ENCODE results near the gene PGRMC2. TPM values are rescaled to one million over a fixed set of nuclear protein-coding genes. Genes with fewer than 3 reads are reported as not detected.
A peak's percentile ranks its signal among the peaks of the same experiment; 100 is the strongest.

The PGRMC2 gene
- total RNA-seq, 3 donors from 2014 or later: 75.3 to 91.5 (median 81.6) TPM

DNA sequence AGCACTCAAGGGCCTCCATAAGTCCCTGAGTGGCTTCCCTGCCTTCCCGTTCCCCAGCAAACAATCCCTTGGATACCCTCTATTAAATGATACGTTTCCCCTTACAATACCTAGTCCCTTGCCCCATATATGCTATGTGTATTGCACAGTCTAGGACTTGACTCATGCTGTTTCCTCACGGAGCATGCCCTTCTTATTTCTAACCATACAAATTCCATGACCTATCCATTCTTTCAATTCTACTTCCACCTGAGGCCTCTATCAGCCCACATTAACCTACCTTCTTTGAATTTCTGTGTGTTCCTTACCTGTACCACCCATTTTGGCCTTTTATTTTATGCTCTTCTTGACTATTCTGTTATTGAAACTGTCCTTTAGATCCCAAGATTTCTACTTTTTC lies 2.9 kb upstream of the PGRMC2 start:
- Histone ChIP-seq H3K4me3 (no peak overlapping the region), H3K4me1 (ENCODE audit: low read depth) (peaks cover 10% of the 10 kb centered on the region), H3K36me3 (ENCODE audit: low read depth) (peaks cover 5% of the 10 kb centered on the region), H3K9me3 (no peaks in the 10 kb centered on the region)
- TF ChIP-seq, protein P1, sequence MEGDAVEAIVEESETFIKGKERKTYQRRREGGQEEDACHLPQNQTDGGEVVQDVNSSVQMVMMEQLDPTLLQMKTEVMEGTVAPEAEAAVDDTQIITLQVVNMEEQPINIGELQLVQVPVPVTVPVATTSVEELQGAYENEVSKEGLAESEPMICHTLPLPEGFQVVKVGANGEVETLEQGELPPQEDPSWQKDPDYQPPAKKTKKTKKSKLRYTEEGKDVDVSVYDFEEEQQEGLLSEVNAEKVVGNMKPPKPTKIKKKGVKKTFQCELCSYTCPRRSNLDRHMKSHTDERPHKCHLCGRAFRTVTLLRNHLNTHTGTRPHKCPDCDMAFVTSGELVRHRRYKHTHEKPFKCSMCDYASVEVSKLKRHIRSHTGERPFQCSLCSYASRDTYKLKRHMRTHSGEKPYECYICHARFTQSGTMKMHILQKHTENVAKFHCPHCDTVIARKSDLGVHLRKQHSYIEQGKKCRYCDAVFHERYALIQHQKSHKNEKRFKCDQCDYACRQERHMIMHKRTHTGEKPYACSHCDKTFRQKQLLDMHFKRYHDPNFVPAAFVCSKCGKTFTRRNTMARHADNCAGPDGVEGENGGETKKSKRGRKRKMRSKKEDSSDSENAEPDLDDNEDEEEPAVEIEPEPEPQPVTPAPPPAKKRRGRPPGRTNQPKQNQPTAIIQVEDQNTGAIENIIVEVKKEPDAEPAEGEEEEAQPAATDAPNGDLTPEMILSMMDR (IDR thresholded peaks at IDR 0.05): no peak
- DNase-seq: no peak
- intact Hi-C loops (cut with DNase I, micrococcal nuclease): no loop called here
- no peak for ATAC-seq

DNA sequence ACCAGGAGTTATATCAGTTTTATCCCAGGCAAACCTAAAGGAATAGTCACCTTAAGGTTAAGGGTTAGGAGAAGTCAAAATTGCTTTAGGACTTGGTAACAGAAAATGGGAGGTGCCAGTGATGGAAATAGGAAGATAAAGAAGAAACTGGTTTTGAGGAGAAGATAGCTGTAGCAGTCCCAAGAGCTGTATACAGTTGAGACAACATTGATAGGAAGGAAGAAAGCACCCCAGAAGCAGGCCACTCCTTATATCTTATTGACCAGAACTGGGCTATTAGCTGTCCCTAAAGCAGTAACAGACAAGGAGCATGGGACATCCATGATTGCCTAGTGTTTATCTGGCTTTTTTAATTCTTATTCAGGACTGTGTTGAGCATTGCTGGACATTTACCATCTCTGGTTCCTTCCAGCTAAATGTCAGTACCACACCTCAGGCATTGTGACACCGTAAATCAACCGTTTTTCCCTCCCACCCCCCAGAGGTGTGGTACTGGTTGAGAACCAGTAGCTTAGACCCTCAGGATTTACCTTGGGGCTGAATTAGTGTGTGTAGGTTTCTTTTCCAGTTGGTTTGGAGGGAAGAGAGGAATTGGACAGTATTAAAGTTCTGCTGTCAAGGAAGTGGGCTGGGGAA lies 2.0 kb upstream of the PGRMC2 start:
- Histone ChIP-seq H3K9me3 (no peaks in the 10 kb centered on the region), H3K4me3 (no peak overlapping the region), H3K36me3 (ENCODE audit: low read depth) (peaks cover 5% of the 10 kb centered on the region), H3K4me1 (ENCODE audit: low read depth) (peaks cover 10% of the 10 kb centered on the region)
- intact Hi-C loops (cut with DNase I, micrococcal nuclease): no loop called here
- DNase-seq (no peak), ATAC-seq (no peak)
- TF ChIP-seq, protein P1 (IDR thresholded peaks at IDR 0.05): no peak

DNA sequence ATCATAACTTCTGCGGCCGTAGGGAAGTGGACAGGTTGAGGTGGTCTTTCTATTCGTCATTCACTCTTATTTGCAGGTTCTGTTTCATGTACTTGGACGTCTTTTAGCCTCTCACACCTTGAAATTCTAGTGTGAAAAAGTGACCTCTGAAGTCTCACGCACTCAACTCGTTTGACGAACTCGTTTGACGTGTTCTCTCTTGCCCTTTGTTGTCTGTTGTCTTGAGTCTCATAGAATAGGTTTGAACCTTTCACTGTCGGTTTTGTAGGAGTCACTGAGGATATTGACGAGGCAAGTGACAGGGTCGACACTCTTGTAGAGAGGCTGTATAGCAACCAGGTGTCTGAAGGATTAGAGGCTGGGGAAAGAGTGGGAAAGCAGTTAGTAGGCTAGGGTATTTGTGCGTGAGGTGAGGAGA lies 1.1 kb upstream of the PGRMC2 start:
- ATAC-seq (peak; percentile 5), DNase-seq (peak in 1 of 3 donors; percentile 62)
- Histone ChIP-seq H3K4me1 (ENCODE audit: low read depth) (peaks cover 19% of the 10 kb centered on the region), H3K36me3 (ENCODE audit: low read depth) (peaks cover 5% of the 10 kb centered on the region), H3K9me3 (no peaks in the 10 kb centered on the region), H3K4me3 (peak overlapping the region; percentile 45)
- TF ChIP-seq, protein P1 (IDR thresholded peaks at IDR 0.05): no peak
- intact Hi-C loops (cut with DNase I, micrococcal nuclease): no loop called here

DNA sequence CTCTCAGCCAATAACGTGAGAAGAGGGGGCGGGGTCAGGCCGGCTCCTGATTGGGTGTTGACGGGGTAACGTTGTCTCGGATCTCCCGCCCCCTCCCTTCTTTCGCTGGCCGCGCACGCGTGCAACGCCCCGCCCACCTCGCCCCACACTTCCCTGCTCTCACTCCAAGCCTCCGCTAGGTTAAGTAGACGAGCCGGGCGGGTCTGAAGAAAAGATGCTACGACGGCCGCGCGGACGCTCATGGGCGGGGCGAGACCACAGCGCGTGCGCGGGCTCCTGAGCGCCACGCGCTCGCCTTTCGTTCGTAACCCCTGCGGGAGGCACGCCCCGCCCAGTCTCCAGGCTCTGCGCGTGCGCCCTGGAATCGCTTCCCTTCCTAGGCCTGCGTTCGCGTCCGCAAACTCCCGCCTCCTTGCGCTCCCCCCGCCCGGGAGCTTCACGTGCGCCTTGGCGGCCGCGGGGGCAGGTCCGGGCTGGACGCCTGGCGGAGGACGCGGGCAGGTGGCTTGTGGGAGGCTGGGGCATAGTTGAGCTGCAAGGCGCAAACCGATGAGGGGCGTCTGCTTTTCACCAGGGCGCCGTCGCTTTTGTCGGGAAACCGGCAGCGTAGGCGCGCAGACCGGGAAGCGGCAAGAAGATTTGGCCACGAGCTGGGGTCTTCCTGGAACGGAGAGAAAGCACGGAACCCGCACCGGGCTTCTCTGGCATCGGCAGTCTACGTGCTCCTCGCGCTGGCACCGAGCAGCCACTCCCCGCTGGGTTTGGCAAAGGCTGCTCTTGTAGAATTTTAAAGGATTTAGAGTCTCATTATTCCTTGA lies 467 bp upstream of the PGRMC2 start:
- H3K4me1 ChIP-seq (ENCODE audit: low read depth): peaks cover 22% of the 10 kb centered on the region
- TF ChIP-seq, protein P1 (IDR thresholded peaks at IDR 0.05): no peak
- intact Hi-C loops (cut with DNase I, micrococcal nuclease): no loop called here
- no peaks in the 10 kb centered on the region for H3K9me3 ChIP-seq
- ATAC-seq (peak; percentile 91), DNase-seq (peak; percentile 99 to 100 (median 100))
- peaks cover 5% of the 10 kb centered on the region for H3K36me3 ChIP-seq (ENCODE audit: low read depth)
- H3K4me3 ChIP-seq: peak overlapping the region; percentile 83

DNA sequence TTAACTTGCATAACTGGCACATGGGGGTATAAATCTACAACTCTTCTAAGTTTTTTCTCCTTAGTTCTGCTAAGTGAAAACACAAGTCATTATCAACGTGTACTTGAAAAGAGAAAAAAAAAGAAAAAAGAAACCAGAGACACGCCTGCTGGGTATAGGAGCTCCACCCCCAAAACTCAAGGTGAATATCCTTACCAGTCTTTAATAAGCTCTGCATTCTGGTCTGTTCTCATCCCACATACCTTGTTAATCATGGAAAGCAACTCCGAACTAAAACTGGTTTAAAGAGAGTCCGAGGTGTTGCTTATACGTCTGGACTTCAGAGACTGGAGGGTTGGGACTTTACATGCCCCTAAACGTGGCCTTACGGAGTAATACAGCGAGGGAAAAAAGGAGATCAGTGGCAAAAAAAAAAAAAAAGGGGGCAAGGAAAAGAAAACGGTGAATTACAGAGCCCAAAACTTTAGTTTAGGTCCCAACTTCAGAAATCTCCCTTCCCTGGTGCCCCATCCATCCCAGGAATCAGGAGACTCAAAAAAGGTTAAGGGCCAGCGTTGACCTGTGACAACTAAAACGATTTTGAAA lies 1.0 kb downstream of the PGRMC2 start:
- peaks cover 5% of the 10 kb centered on the region for H3K36me3 ChIP-seq (ENCODE audit: low read depth)
- DNase-seq (peak in 1 of 3 donors; percentile 61), ATAC-seq (no peak)
- TF ChIP-seq, protein P1 (IDR thresholded peaks at IDR 0.05): no peak
- intact Hi-C loops (cut with DNase I, micrococcal nuclease): no loop called here
- peaks cover 22% of the 10 kb centered on the region for H3K4me1 ChIP-seq (ENCODE audit: low read depth)
- no peaks in the 10 kb centered on the region for H3K9me3 ChIP-seq
- H3K4me3 ChIP-seq: peak overlapping the region; percentile 83

All from mucosa of descending colon (tissue), 3 donors.